ENCODE data around the gene SLC6A1. TPM values are rescaled to one million over a fixed set of nuclear protein-coding genes. Genes with fewer than 3 reads are reported as not detected.
"Not testable (repeated sequence)": the region's sequence is repeated elsewhere in the genome, so short reads cannot be mapped to it uniquely, and the experiment has no call there.

SLC6A1 gene
- total RNA-seq, 3 donors from 2014 or later: 0.14 to 0.35 (median 0.20) TPM

DNA sequence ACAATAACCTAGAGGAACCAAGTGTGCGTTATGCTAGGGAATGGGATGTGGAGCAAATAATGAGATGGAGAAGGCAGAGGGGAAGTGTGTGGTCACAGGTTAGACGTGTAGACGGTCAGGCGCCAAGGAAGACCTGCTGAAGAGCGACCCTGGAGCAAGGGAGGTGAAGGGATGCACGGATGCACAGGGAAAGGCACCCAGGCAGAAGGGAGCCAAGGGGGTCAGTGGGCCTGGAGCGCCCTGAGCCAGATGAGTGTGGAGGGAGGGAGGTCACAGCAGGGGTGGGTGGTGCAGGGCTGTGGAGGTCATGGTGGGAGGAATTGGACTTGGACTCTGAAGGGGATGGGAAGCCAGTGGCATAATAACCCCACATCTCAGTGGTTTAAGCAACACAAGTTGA lies 70.2 kb downstream of the SLC6A1 start:
- ATAC-seq (no peak), DNase-seq (no peak)
- intact Hi-C loops (cut with DNase I, micrococcal nuclease): loop anchor here in 1 of 2 donors (5.0 kb wide), 1 partner anchor 275 kb away; no protein-coding TSS in a partner anchor
- Histone ChIP-seq H3K4me1 (ENCODE audit: low read depth) (no peaks in the 10 kb centered on the region), H3K9me3 (peaks cover 4% of the 10 kb centered on the region), H3K4me3 (no peak overlapping the region), H3K36me3 (ENCODE audit: low read depth) (no peaks in the 10 kb centered on the region)
- TF ChIP-seq CTCF (IDR thresholded peaks at IDR 0.05): no peak

GRCh38 chr3:11071096-11071755 lies 78.7 kb downstream of the SLC6A1 start:
- TF ChIP-seq CTCF (IDR thresholded peaks at IDR 0.05): no peak
- ATAC-seq (no peak), DNase-seq (no peak)
- Histone ChIP-seq H3K4me1 (ENCODE audit: low read depth) (no peaks in the 10 kb centered on the region), H3K9me3 (no peaks in the 10 kb centered on the region), H3K4me3 (no peak overlapping the region), H3K36me3 (ENCODE audit: low read depth) (no peaks in the 10 kb centered on the region)
- intact Hi-C loops (cut with DNase I, micrococcal nuclease): no loop called here

GRCh38 chr3:11072631-11073030 lies 80.1 kb downstream of the SLC6A1 start:
- Histone ChIP-seq H3K36me3 (ENCODE audit: low read depth) (no peaks in the 10 kb centered on the region), H3K4me3 (no peak overlapping the region), H3K9me3 (no peaks in the 10 kb centered on the region), H3K4me1 (ENCODE audit: low read depth) (no peaks in the 10 kb centered on the region)
- no peak for DNase-seq
- ATAC-seq: no peak
- intact Hi-C loops (cut with DNase I, micrococcal nuclease): no loop called here
- TF ChIP-seq CTCF (IDR thresholded peaks at IDR 0.05): no peak

GRCh38 chr3:11074011-11074410 lies 81.5 kb downstream of the SLC6A1 start:
- ATAC-seq: no peak
- Histone ChIP-seq H3K9me3 (no peaks in the 10 kb centered on the region), H3K4me3 (no peak overlapping the region), H3K36me3 (ENCODE audit: low read depth) (no peaks in the 10 kb centered on the region), H3K4me1 (ENCODE audit: low read depth) (no peaks in the 10 kb centered on the region)
- TF ChIP-seq CTCF (IDR thresholded peaks at IDR 0.05): no peak
- intact Hi-C loops (cut with DNase I, micrococcal nuclease): no loop called here
- no peak for DNase-seq

DNA sequence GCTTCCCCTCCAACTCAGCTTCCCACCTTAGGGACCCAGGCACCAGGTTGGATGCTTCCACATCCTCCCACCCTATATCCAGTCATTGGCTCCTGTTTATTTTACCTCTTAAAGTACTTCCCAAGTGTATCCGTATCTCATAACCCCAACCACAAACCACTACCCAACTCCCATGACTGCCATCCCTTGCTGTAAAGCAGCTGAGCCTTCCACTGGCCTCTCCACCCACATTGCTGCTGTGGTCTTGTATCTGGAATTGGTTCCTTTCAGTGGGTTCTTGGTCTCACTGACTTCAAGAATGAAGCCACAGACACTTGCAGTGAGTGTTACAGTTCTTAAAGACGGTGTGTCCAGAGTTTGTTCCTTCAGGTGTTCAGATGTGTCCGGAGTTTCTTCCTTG lies 81.9 kb downstream of the SLC6A1 start:
- H3K4me1 ChIP-seq (ENCODE audit: low read depth): no peaks in the 10 kb centered on the region
- intact Hi-C loops (cut with DNase I, micrococcal nuclease): no loop called here
- H3K36me3 ChIP-seq (ENCODE audit: low read depth): no peaks in the 10 kb centered on the region
- H3K9me3 ChIP-seq: no peaks in the 10 kb centered on the region
- no peak overlapping the region for H3K4me3 ChIP-seq
- TF ChIP-seq CTCF (IDR thresholded peaks at IDR 0.05): no peak
- ATAC-seq (no peak), DNase-seq (no peak)

- H3K9me3 ChIP-seq; H3K4me3 ChIP-seq; H3K4me1 ChIP-seq (ENCODE audit: low read depth); DNase-seq; ATAC-seq; intact Hi-C loops (cut with DNase I, micrococcal nuclease); H3K36me3 ChIP-seq (ENCODE audit: low read depth): not testable (repeated sequence)
Observed at GRCh38 chr3:11075122-11075521, 82.6 kb downstream of the SLC6A1 start.

Data from mucosa of descending colon (tissue), 3 donors.